Measurements from ENCODE around the gene PLCL1.

Gene PLCL1

DNA sequence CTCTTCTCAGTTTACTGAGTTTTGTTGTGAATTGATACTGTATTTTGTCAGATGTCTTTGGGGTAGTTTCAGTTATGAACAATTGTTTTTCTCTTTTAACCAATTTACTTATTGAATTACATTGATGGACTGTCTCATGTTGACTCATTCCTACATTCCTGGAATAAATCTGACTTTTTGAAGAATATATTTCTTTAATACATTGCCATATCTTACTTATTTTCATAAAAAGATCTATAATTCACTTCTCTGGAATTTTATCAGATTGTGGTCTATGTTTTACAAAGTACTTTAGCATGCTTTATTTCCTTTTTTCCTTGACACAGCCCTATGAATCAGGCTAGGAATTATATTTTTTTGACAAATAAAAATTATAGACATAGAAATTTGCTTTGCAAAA, 268.3 kb downstream of the PLCL1 start:
- no peak overlapping the region for H3K27ac ChIP-seq
- TF ChIP-seq ZFX (IDR thresholded peaks at IDR 0.05) (no peak), CTCF (conservative IDR thresholded peaks at IDR 0.05) (no peak)

- TF ChIP-seq ZFX (IDR thresholded peaks at IDR 0.05) (no peak), CTCF (conservative IDR thresholded peaks at IDR 0.05) (no peak)
- H3K27ac ChIP-seq: no peak overlapping the region
Observed at GRCh38 chr2:198073253-198073652, 268.9 kb downstream of the PLCL1 start.

- H3K27ac ChIP-seq: no peak overlapping the region
- no peak for TF ChIP-seq ZFX (IDR thresholded peaks at IDR 0.05)
- TF ChIP-seq CTCF (conservative IDR thresholded peaks at IDR 0.05): no peak
Observed at GRCh38 chr2:198077477-198077876, 273.1 kb downstream of the PLCL1 start.

GRCh38 chr2:198080879-198081765, 276.7 kb downstream of the PLCL1 start:
- TF ChIP-seq ZFX (IDR thresholded peaks at IDR 0.05) (no peak), CTCF (conservative IDR thresholded peaks at IDR 0.05) (no peak)
- no peak overlapping the region for H3K27ac ChIP-seq

GRCh38 chr2:198084156-198084555, 279.8 kb downstream of the PLCL1 start:
- H3K27ac ChIP-seq: no peak overlapping the region
- TF ChIP-seq ZFX (IDR thresholded peaks at IDR 0.05) (no peak), CTCF (conservative IDR thresholded peaks at IDR 0.05) (no peak)

- TF ChIP-seq ZFX (IDR thresholded peaks at IDR 0.05) (no peak), CTCF (conservative IDR thresholded peaks at IDR 0.05) (no peak)
- no peak overlapping the region for H3K27ac ChIP-seq
Observed at GRCh38 chr2:198096002-198096401, 291.6 kb downstream of the PLCL1 start.

DNA sequence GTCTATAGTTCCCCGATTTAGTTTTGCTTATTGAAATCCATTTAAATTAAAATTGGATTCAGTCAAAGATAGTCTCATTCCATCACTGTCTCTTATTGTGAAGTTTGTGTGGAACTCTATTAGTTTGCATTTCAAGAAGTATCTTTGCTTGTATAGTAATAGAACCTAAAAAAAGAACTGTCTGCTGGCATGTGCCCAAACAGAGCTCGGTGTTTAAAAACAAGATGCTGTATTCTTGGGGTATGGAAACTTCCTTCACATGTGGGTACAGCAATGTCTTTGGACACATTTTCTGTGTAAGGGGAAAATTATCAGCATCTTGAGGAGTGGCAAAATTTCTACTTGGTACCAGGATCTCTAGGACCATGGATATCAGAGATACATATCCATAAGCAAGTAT, 292.6 kb downstream of the PLCL1 start:
- H3K27ac ChIP-seq: no peak overlapping the region
- no peak for TF ChIP-seq ZFX (IDR thresholded peaks at IDR 0.05)
- TF ChIP-seq CTCF (conservative IDR thresholded peaks at IDR 0.05): no peak
